Vagina (tissue), 2 donors: ENCODE measurements around the gene BEND7. TPM values are rescaled to one million over a fixed set of nuclear protein-coding genes. Genes with fewer than 3 reads are reported as not detected.

Experiments used
- DNase-seq, 2 donors: peaks; one replicate each; pipeline ENCODE4 v3.0.0-alpha.2; 2017; ENCODE audit errors: extremely low spot score in 2 of 2
- H3K27ac ChIP-seq: fragments of 200-600 bp; sonication (generic); one replicate; pipeline ENCODE4 v1.5.1; 2019
- H3K27me3 ChIP-seq: fragments of 200-600 bp; sonication (generic); one replicate; pipeline ENCODE4 v1.5.1; 2019
- H3K36me3 ChIP-seq, 2 donors: fragments of 200-600 bp; sonication (generic); one replicate each; pipeline ENCODE4 v1.5.1; 2017 to 2019
- H3K4me1 ChIP-seq: fragments of 200-600 bp; sonication (generic); one replicate; pipeline ENCODE4 v1.5.1; 2019
- H3K4me3 ChIP-seq, 2 donors: fragments of 200-600 bp; sonication (generic); 1 replicate in 1 of 2; 2 replicates in 1 of 2; pipeline ENCODE4 v1.5.1; 2016 to 2019
- H3K9me3 ChIP-seq: fragments of 200-600 bp; sonication (generic); one replicate; pipeline ENCODE4 v1.5.1; 2019
- POLR2A ChIP-seq, 2 donors: fragments of 450-650 bp; IDR thresholded peaks; one replicate each; pipeline ENCODE4 v1.6.1; 2017; ENCODE audit warnings: antibody characterized with exemption in 2 of 2, mild to moderate bottlenecking in 2 of 2, moderate library complexity in 2 of 2
- POLR2AphosphoS5 ChIP-seq, 2 donors: sonication (generic); formaldehyde crosslinking; IDR thresholded peaks; one replicate each; pipeline ENCODE4 v1.9.0; 2017; ENCODE audit warnings: antibody characterized with exemption in 2 of 2, mild to moderate bottlenecking in 2 of 2, low read depth in 1 of 2; ENCODE audit not compliant: insufficient read depth in 1 of 2
- intact Hi-C: fragments of 100-400 bp; cut with DNase I; formaldehyde crosslinking; loops from one replicate; pipeline ENCODE4 v1.15.1; 2023
- total RNA-seq: library from RNA; depleted of rRNA; stranded (reverse); fragments of >200 nt; gene quantifications from one replicate; pipeline ENCODE4 v1.2.3, GENCODE V29; 2016
- TF ChIP-seq, protein P1 (sequence below), 3 experiments: fragments of 450-650 bp in 2 of 3; fragments of 200-600 bp in 1 of 3; sonication (generic) in 1 of 3; IDR thresholded peaks; one replicate each; pipeline ENCODE4 v1.5.1; 2017 to 2019; ENCODE audit warnings: antibody characterized with exemption in 3 of 3, mild to moderate bottlenecking in 2 of 3, moderate library complexity in 2 of 3

The BEND7 gene
- total RNA-seq, 1 donor from 2014 or later, result 16.2 TPM

DNA sequence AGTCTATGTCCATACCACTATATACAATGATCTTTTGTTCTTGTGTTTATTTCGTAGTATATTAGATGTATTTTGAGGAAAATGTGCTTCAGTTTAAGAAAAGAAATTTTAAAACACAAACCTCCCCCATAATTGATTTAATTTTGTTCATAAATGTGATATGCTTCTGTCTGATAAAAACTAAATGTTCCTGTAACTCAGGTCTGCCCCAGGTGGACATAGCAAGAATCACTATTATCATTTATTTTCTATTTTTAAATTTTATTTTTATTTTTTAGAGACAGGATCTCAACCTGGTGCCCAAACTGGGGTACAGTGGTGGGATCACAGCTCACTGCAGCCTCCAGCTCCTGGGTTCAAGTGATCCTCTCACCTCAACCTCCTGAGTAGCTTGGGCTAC, 43.2 kb downstream of the BEND7 start:
- Histone ChIP-seq H3K36me3 (peaks cover 0 to 4% of the 10 kb centered on the region in 2 donors), H3K4me1 (no peaks in the 10 kb centered on the region), H3K9me3 (no peaks in the 10 kb centered on the region), H3K4me3 (no peak overlapping the region), H3K27me3 (no peaks in the 10 kb centered on the region), H3K27ac (no peak overlapping the region)
- DNase-seq, result no peak
- intact Hi-C loops, result no loop called here
- TF ChIP-seq, protein P1, sequence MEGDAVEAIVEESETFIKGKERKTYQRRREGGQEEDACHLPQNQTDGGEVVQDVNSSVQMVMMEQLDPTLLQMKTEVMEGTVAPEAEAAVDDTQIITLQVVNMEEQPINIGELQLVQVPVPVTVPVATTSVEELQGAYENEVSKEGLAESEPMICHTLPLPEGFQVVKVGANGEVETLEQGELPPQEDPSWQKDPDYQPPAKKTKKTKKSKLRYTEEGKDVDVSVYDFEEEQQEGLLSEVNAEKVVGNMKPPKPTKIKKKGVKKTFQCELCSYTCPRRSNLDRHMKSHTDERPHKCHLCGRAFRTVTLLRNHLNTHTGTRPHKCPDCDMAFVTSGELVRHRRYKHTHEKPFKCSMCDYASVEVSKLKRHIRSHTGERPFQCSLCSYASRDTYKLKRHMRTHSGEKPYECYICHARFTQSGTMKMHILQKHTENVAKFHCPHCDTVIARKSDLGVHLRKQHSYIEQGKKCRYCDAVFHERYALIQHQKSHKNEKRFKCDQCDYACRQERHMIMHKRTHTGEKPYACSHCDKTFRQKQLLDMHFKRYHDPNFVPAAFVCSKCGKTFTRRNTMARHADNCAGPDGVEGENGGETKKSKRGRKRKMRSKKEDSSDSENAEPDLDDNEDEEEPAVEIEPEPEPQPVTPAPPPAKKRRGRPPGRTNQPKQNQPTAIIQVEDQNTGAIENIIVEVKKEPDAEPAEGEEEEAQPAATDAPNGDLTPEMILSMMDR (IDR thresholded peaks at IDR 0.05), result no peak
- TF ChIP-seq POLR2A (IDR thresholded peaks at IDR 0.05) (no peak), POLR2AphosphoS5 (IDR thresholded peaks at IDR 0.05; ENCODE audit: insufficient read depth in 1 of 2, low read depth in 1 of 2) (no peak)

GRCh38 chr10:13483951-13484350, 44.9 kb downstream of the BEND7 start:
- no peak for TF ChIP-seq POLR2AphosphoS5 (IDR thresholded peaks at IDR 0.05; ENCODE audit: insufficient read depth in 1 of 2, low read depth in 1 of 2)
- TF ChIP-seq, protein P1 (IDR thresholded peaks at IDR 0.05), result no peak
- Histone ChIP-seq H3K4me3 (no peak overlapping the region), H3K27me3 (no peaks in the 10 kb centered on the region), H3K36me3 (no peaks in the 10 kb centered on the region), H3K4me1 (no peaks in the 10 kb centered on the region), H3K27ac (no peak overlapping the region), H3K9me3 (no peaks in the 10 kb centered on the region)
- DNase-seq, result no peak
- intact Hi-C loops, result no loop called here

DNA sequence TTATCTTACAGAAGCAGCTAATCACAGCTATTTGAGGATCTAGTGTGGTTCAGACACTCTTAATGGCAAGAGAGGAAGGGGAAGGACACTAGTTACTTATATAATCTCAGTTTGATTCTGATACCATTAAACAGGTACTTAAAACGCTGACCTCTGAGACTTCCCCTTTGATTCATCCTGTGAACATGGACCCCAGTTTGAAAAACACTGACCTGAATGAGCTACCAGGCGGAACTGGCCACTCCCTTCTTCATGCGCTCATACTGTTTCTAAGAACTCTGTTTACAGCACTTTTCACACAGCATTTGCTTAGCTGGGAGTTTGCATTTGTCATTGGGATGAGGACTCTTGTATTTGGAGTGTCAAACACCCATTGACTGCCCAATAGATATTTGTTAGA, 45.7 kb downstream of the BEND7 start:
- DNase-seq, result no peak
- Histone ChIP-seq H3K4me3 (no peak overlapping the region), H3K36me3 (no peaks in the 10 kb centered on the region), H3K9me3 (no peaks in the 10 kb centered on the region), H3K4me1 (no peaks in the 10 kb centered on the region), H3K27me3 (no peaks in the 10 kb centered on the region), H3K27ac (no peak overlapping the region)
- intact Hi-C loops, result no loop called here
- TF ChIP-seq POLR2AphosphoS5 (IDR thresholded peaks at IDR 0.05; ENCODE audit: insufficient read depth in 1 of 2, low read depth in 1 of 2) (no peak), POLR2A (IDR thresholded peaks at IDR 0.05) (no peak)
- TF ChIP-seq, protein P1 (IDR thresholded peaks at IDR 0.05), result no peak

- Histone ChIP-seq H3K27ac (no peak overlapping the region), H3K36me3 (no peaks in the 10 kb centered on the region), H3K27me3 (no peaks in the 10 kb centered on the region), H3K4me1 (no peaks in the 10 kb centered on the region), H3K4me3 (no peak overlapping the region), H3K9me3 (no peaks in the 10 kb centered on the region)
- DNase-seq, result no peak
- intact Hi-C loops, result no loop called here
- no peak for TF ChIP-seq POLR2A (IDR thresholded peaks at IDR 0.05)
- TF ChIP-seq POLR2AphosphoS5 (IDR thresholded peaks at IDR 0.05; ENCODE audit: insufficient read depth in 1 of 2, low read depth in 1 of 2), result no peak
- TF ChIP-seq, protein P1 (IDR thresholded peaks at IDR 0.05), result no peak
Measured at GRCh38 chr10:13481690-13482089, 47.1 kb downstream of the BEND7 start.

GRCh38 chr10:13475124-13475523, 53.7 kb downstream of the BEND7 start:
- no peaks in the 10 kb centered on the region for H3K9me3 ChIP-seq
- TF ChIP-seq, protein P1 (IDR thresholded peaks at IDR 0.05), result no peak
- TF ChIP-seq POLR2AphosphoS5 (IDR thresholded peaks at IDR 0.05; ENCODE audit: insufficient read depth in 1 of 2, low read depth in 1 of 2) (no peak), POLR2A (IDR thresholded peaks at IDR 0.05) (no peak)
- no peak overlapping the region for H3K27ac ChIP-seq
- DNase-seq, result no peak
- H3K4me1 ChIP-seq, result no peaks in the 10 kb centered on the region
- intact Hi-C loops, result no loop called here
- H3K36me3 ChIP-seq, result no peaks in the 10 kb centered on the region
- no peaks in the 10 kb centered on the region for H3K27me3 ChIP-seq
- no peak overlapping the region for H3K4me3 ChIP-seq
